ENCODE measurements around the gene TRIM47.

The TRIM47 gene, protein sequence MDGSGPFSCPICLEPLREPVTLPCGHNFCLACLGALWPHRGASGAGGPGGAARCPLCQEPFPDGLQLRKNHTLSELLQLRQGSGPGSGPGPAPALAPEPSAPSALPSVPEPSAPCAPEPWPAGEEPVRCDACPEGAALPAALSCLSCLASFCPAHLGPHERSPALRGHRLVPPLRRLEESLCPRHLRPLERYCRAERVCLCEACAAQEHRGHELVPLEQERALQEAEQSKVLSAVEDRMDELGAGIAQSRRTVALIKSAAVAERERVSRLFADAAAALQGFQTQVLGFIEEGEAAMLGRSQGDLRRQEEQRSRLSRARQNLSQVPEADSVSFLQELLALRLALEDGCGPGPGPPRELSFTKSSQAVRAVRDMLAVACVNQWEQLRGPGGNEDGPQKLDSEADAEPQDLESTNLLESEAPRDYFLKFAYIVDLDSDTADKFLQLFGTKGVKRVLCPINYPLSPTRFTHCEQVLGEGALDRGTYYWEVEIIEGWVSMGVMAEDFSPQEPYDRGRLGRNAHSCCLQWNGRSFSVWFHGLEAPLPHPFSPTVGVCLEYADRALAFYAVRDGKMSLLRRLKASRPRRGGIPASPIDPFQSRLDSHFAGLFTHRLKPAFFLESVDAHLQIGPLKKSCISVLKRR

DNA sequence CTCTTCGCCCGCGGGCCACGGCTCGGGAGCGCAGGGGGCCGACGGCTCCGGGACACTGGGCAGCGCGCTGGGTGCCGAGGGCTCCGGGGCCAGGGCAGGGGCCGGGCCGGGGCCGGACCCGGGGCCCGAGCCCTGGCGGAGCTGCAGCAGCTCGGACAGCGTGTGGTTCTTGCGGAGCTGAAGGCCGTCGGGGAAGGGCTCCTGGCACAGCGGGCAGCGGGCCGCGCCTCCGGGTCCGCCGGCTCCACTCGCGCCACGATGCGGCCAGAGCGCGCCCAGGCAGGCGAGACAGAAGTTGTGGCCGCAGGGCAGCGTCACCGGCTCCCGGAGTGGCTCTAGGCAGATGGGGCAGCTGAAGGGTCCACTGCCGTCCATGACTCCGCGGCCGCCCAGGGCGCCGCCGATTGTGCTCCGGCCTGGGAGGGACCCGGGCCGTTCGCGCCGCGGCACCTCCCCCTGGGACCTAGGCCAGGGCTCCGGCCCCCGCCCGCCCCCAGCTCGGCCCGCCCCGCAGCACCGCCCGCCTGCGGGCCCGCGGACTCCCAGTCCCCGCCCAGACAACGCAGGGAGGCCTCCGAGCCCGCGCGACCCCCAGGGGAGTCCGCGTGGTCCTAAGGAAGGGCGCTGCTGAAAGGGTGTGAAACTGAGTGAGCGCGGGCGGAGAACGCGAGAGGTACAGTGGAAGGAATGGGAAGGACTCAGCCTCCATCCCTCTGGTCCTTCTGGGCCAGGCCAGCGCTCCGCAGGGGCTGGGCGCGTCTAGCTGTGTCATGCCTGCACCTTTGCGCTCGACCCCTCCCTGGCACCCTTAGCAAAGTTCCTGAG lies at the start of gene TRIM47:
TRIM47 (minus strand) TSS at position 408 of the 825 bp plus-strand sequence; CDS start at position 375, 33 bp downstream.
- DNase-seq = no peak

DNA sequence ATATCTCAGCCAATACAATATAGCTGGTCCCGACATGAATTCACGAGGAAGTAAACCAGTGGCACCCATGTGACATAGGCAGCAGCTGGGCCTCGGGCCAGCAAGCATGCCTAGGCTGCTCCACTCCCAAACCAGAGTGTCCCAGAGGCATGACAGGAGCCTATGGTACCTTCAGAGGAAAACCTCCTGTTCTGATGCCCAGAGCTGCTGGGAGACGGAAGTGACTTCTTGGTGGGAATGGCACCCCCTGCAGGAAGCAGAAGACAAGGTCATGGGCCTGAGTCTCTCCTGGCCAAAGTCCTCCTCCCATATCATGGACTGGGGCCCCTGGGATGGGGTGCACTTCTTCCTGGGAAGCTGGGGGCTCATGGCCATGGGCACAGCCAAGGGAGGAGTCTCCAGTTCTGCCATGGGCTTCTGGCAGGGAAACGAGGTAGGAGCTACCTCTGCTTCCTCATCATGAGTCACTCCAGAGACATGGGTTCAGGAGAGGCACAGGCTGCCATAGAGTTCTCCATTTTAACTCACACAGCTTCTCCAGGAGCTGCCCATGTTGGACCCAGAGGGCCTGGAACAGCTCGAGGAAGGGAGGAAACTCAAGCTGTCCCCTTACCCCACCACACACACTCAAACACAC lies 49.0 kb upstream of the TRIM47 start:
- DNase-seq = no peak

DNA sequence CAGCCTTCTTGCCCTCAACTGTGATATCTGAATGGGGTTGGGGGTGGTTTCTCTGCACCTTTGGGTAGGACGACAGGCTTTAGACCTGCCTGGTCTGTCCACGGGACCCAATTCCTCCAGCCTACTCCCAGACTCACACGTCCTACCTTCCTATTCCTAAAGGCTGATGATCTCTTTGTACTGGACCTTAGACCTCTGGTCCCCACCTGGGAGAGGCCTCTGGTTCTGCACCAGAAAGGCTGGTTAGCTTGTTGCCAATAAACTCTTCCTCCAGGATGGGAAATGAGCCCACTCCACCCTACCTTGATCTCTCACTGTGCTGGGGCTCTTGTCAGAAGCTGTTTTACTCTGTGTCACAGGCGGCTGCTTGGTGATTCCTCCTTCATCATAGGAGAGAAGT lies 48.1 kb upstream of the TRIM47 start:
- no peak for DNase-seq

DNA sequence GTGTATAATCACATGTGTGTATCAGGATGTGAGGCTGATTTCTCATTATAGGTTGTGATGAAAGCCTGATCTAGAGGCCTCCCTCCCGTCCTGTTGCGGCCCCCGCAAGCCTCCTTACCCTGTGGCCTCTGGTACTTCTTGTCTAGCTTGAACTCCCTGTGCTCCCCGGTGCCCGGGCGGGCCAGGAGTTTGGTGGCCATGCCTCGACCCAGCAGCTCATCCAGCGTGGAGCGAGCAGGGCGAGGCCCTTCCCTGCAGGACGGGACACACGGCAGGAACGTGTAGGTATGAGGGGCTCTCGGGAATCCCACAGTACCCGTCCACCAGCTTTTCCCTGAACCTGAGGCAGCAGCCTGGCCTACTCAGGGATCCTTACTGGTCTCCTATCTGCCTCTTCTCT lies 47.5 kb upstream of the TRIM47 start:
- no peak for DNase-seq

DNA sequence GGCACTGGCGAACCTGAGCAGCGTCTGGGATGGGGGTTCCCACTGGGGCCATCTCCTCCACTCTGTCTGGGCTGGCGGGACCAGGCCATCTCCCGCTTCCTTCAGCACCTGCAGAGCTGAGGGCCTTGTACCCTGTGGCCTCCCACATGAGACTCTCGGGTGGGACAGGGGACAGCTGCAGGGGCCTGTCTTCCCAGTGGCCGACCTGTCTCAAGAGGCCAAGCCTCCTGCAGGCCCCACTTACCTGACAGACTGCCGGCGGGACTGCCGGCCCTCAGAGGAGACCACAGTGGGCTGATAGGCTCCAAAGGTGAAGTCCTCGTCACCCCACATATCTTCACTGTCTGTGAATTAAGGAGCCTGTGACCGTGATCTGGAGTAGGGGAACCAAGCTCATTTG lies 46.7 kb upstream of the TRIM47 start:
- no peak for DNase-seq

DNA sequence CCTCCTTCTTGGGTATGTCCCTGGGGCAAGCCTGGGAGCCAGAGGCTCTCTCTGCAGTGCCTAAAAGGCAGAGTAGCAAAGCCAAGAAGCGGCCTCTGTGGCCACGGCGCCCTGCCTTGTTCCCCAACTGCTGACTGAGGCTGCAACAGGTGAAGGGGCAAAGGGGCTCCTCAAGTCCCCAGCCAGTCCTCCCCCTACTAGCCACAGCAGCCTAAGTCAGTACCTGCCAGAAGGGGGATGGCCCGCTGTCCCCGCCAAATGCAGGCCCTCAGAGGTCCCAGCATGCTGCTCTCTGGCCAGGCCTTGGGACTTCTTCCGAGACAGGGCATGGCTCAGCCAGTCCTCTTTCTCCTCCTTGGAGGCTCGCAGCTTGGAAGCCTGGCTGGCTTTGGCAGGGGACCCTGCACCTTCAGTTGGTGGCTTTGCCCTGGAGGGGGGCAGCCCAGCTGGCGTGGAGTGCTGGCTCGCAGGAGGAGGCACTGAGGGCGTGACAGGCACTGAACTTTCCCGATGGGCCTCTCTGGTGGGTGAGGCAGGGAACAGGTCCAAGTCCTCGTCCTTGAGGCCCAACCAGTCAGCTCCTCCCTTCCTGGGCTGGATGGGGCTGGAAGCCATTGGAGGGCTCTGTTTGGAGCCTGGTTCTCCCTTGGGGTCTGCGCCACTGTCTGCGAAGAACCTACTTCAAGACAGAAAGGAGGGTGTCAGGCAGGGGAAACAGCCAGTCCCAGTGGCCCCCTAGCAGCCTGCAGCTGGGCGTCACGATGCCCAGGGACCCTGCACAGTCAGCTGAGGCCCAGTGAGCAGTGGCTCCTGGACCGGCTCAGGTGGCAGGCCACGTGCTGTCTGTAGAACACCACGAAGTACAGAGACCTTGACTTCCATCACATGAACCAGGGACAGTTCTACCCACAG lies 44.8 kb upstream of the TRIM47 start:
- no peak for DNase-seq

DNA sequence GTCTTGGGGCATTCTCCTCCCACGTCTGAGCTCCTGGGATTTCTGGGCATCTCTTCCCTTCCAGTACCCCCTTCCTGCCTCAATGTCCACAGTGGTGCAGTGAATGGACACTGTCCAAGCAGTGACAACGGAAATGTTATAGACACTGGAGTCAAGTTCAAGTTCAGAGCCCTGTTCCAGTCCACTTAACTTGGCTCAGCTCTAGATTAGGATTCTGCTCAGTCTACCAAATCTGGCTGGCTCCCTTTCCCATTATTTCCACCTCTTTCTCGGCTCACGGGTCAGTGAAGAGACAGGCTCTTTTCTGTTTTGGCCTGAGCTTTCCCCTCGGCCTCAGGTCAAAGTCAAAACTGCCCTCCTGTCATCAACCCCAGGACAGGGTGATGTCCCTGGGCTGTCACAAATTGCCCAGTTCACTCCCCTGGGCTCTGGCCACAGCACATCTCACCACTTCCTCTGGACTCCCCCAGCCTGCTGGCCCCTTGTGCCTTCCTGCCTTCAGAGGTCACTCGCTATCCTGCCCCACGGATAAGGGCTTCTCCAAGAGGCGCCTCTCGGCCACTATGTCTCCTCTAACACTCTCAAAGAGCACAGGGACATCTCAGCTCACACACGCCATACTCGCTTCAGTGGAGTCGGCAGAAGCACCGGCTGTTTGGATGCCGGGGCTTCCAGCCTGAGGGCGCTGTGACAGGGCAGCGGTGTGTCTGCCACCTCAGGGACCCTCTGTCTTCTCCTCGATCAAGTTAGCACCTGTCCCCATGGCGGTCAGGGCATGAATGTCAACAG lies 44.0 kb upstream of the TRIM47 start:
- DNase-seq = no peak

DNA sequence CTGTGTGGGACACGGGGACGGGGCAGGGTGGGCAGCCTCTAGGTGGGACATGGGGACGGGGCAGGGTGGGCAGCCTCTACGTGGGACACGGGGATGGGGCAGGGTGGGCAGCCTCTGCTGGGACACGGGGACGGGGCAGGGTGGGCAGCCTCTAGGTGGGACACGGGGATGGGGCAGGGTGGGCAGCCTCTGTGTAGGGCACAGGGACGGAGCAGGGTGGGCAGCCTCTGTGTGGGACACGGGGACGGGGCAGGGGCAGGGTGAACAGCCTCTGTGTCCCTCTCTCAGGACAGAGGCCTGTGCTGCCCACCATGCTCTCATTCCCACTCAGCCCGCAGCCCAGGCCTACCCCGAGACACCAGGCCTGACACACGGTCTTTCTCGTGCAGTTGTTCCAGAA lies 43.2 kb upstream of the TRIM47 start:
- DNase-seq = no peak

DNA sequence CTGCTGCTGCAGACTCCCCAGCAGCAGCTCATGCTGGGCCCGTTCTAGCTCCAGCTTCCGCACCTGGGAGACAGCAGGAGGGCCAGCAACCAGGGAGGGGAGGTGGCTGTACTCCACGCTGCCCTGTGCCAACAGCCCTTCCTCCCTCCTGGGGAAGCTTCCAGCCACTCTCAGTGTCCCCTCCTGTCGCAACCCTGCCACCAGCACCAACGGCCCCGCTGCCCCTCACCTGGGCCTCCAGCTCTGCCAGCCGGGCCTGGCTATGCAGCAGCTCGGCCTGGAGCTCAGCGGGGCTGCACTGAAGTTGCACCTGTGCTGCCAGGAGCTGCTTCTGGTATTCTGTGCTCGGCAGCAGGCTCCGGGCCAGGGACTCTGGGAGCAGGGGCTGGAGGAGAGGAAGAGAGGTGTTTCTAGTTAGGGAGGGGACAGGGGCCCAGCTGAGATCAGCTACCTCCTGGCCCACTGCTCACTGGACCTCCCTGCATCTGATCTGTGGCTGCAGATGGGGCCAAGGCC lies 41.7 kb upstream of the TRIM47 start:
- no peak for DNase-seq

DNA sequence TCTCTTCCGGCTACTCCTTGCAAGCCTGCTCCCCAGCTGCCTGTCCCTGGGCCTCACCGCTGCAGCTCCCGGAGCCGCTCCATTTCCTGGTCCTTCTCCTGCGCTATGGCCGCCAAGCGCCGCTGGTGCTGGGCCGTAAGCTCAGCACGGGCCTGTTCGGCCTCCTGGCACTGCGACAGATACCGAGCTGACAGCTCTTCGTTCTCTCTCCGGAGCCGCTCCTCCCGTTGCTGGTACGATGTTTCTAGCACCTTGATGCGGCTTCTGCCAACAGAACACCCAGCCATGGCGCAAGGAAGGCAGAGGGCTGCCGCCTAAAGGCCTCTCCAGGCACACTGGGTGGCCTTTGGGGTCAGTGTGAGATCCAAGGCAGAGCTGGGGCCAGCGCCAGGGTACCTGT lies 41.2 kb upstream of the TRIM47 start:
- no peak for DNase-seq

DNA sequence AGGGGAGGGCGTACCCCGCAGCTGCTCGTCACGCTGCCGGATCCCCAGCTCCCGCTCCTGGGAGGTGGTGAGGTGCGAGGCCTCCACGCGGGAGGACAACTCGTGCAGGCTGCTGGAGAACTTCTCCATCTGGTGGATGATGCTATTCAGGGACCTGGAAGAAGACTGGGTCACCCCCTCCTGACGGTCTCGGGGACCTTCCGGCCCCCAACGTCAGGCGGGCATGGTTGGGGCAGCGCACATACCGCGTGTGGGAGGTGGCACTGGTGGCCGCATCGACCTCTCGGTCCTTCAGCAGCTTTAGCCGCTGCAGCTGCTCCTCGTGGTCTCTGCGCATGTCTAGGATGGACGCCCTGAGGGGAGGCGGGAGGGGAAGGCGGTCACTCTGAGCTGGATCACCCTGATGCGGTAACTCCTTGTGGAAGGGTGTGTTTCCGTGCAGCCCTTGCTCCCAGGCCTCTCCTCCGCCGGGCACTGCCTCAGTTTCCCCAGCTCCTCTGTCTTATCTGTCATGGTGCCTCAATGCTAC lies 39.6 kb upstream of the TRIM47 start:
- no peak for DNase-seq

DNA sequence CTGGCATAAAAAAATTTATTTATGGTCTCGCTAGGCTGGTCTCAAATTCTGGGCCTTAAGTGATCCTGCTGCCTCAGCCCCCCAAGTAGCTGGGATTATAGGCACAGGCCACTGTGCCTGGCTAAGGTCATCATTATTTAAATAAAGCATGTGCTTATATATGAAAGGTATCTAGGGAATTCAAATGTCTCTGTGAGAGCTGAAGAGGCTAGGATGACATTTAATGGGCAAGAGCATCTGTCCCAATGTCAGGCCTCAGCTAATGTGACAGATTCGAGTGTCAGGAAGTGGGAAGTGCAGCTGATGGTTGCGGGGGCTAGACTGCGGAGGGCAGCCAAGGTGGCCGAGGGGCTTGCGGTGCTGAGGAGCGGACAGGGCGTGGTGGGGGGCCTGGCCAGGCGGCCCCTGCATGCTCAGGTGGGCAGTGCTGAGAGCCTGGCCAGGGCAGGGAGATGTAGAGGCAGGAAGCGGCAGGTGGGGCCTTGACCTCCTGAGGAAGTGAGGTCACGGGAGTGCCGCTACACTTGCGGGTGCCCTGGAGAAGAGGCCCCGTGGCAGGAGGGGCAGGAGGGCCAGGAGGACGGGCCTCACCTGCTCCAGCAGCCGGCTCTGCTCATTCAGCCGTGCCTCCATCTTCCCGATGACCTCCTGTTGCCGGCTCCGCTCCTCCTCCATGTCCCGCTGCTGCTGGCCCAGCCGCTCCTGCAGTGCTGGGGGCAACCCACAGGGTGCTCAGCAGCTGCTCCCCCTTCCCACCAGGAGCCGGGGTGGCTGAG lies 38.9 kb upstream of the TRIM47 start:
- DNase-seq = no peak

DNA sequence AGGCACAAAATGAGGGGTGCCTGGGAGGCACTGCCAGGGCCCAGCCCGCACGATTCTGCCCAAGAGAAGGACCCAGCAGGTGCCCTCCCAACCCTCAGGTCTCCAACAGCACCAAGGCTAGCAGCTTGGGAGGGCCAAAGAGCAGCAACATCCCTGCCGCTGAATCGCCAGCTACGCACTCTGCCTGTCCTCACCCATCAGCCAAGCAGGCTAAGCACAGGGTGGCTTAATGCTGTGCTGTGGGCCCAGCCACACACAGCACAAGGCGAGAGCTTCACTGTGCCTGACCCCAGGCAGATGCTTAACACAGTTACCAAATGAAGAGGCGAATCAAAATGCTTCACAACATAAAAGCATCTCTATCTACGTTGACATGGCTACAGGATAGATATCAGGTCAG lies 36.9 kb upstream of the TRIM47 start:
- no peak for DNase-seq

DNA sequence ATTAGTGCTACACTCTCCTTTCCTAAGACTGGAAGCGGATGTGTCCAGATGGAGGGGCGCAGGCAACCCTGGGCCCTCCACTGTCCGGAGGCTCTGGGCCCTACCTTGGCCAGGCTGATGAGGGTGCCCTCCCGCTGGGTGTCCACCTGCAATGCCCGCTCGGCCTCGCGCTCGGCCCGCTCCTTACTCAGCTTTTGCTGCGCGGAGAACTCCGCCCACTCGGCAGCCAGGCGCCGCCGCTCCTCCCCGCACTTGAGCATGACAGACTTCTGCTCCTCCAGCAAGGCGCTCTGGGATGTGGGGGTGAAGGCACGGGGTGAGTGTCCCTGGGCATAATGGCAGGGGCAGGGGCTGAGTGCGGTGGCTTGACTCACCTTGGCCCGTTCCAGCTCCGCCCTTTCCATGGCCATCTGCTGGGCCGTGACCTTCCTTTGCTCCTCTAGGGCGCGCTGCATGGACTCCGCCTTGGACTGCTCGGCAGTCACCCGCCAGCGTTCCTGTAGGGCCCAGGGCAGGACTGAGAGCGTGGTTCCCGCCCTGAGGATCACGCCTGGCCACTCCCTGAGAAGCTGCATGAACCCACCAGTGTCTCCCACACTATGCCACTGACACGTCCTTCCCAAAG lies 36.4 kb upstream of the TRIM47 start:
- DNase-seq = no peak

DNA sequence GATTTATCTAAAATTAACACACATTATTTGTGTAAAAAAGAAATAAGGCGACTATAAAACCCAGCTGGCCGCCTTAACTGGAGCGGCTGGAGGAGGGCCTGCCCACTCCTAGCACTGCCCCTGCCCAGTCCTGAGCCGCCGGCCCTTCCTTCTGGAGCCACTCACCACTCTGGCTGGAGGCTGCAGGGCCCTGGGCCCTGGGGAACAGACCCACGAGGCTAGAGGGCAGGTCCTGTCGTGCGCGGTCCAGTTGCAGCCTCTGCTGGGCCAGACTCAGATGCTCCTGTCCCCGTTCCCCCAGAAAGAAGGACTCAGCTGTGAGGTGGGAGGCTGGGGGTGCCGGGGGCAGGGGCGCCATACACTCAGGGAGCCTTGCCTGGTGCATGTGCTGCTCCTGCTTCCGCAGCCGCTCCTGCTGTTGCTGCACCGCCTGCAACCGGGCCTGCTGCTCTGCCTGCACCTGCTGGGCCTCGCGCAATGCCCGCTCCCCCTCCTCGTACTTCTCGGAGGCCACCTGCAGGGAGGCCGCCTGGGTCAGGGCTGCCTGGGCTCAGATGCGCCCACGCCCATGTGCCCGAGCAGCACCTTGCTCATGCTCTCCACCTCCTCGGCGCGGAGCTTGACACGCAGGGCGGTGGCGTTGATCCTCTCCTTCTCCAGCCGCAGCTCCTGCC lies 35.3 kb upstream of the TRIM47 start:
- no peak for DNase-seq

DNA sequence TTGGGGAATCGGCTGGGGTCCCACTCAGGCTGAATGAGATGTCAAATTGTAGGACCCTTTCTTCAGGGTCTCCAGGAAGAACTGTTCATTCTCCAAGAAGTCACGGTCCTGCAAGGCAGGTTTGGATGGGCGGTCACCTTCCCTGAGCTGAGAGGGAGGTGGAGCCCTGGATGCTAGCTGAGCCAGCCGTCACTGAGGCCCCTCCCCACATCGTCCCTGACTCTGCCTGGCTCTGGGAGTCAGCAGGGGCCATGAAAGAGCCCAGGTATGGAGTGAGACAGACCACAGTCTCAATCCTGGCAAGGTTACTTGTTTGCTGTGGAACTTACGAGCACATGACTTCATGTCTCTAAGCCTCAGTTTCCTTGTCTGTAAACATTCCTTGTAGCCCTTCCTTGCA lies 32.3 kb upstream of the TRIM47 start:
- DNase-seq = no peak

DNA sequence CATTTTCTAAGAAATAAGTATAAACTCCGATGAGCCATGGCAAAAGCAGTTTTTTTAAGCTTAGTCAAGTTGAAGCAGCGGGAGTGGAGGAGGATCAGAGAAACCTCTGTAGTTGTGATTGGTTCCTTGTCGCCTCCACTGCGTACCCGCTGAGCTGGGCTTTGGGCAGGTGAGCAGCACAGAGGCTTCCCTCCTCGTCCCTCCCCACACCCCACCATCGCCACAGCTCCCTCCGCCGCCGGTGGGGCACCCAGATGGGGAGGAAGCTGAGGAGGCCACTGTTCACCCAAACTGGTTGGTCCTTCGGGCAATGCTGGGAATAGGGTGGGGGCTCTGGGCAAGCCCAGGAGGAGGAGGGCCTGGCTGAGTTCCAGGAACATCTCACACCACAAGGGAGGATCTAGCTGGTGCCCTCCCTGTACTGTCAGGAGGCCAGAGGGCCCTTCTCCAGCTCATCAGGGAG lies 31.5 kb upstream of the TRIM47 start:
- DNase-seq = no peak

DNA sequence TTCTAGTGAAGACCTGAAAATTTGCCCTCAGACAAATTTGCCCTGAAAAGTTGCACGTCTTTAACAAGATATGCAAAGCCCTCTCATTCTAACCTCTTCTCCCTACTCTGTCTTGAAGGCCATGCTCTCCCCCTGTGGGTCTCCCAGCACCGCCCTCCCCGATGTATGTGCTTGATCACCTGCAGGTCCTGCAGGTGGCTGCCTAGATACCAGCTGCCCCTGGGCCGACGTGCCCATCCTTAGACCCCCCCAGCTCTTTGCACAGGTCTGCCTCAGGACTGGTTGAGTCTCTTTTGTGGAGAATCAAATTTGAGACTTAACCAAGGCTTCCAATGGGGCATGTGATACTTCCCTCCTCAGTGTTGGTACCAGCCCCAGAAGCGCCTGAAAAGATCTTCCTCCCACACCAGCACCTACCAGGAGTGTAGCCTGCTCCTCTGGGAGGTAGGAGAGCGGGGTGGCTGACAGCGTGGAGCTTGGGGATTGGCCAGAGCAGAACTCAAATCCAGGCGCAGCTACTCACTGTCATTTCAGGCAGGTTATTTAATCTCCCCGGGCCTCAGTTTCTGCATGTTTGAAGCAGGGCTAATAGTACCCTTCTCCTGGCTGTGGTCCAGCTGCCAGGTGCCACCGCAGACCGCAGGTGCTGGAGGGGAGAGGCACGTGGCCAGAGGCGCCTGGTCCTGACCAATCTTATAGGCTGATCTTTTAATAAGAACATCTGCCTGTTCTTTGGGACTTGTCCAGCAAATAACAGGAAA lies 30.9 kb upstream of the TRIM47 start:
- no peak for DNase-seq

Data from activated gamma-delta T cell treated with Interleukin-2 at 50 U/mL for 16 hours (primary cell).